ENCODE data around the gene ADGB. TPM values are rescaled to one million over a fixed set of nuclear protein-coding genes. Genes with fewer than 3 reads are reported as not detected.

ADGB gene
- total RNA-seq, 1 donor from 2014 or later, result not detected

DNA sequence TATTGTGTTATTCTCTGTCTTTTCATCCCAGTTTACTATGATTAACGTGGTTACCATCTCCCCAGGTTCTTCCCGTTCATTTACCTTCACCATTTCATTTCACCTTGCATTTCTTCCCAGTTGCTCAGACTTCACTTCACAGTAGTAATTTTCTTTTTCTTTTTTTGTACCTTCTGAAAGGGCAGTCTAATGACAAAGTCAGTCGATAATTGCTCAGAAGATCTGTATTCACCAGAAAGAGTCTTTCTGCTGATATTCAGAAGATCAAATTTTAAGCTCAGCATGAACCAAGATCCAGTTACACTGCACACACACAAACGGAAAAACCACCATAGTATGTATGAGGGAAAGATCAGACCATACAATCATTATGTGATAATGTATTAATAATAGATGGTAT lies 265.5 kb downstream of the ADGB start:
- DNase-seq, result no peak
- TF ChIP-seq, protein P1, sequence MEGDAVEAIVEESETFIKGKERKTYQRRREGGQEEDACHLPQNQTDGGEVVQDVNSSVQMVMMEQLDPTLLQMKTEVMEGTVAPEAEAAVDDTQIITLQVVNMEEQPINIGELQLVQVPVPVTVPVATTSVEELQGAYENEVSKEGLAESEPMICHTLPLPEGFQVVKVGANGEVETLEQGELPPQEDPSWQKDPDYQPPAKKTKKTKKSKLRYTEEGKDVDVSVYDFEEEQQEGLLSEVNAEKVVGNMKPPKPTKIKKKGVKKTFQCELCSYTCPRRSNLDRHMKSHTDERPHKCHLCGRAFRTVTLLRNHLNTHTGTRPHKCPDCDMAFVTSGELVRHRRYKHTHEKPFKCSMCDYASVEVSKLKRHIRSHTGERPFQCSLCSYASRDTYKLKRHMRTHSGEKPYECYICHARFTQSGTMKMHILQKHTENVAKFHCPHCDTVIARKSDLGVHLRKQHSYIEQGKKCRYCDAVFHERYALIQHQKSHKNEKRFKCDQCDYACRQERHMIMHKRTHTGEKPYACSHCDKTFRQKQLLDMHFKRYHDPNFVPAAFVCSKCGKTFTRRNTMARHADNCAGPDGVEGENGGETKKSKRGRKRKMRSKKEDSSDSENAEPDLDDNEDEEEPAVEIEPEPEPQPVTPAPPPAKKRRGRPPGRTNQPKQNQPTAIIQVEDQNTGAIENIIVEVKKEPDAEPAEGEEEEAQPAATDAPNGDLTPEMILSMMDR (IDR thresholded peaks at IDR 0.05; ENCODE audit: borderline replicate concordance), result no peak
- Histone ChIP-seq H3K36me3 (no peaks in the 10 kb centered on the region), H3K4me3 (no peak overlapping the region), H3K27me3 (ENCODE audit: low read depth) (no peaks in the 10 kb centered on the region), H3K27ac (replicated peaks) (no peak overlapping the region), H3K4me1 (no peaks in the 10 kb centered on the region), H3K9me3 (replicated peaks) (no peaks in the 10 kb centered on the region)
- intact Hi-C loops (cut with micrococcal nuclease), result no loop called here

DNA sequence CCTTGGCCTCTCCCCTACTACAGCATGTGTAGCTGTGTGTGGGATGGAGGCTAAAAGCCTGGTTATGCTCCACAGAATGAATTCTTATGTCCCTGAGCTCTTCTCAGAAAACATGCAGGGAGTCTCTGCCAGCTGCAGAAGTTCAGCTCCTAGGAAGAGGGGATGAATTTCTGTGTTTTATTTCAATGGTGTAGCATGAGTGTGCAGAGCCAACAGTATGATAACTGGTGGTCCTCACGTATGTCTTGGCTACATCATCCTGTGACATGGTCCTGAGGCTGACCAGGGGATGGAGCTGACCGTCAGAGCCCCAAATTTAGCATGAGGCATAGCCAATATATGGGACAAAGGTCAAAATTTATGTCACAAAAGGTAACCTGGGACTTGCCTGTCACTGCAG lies 266.1 kb downstream of the ADGB start:
- Histone ChIP-seq H3K4me1 (no peaks in the 10 kb centered on the region), H3K27ac (replicated peaks) (no peak overlapping the region), H3K9me3 (replicated peaks) (no peaks in the 10 kb centered on the region), H3K4me3 (no peak overlapping the region), H3K36me3 (no peaks in the 10 kb centered on the region), H3K27me3 (ENCODE audit: low read depth) (no peaks in the 10 kb centered on the region)
- DNase-seq, result no peak
- intact Hi-C loops (cut with micrococcal nuclease), result no loop called here
- TF ChIP-seq, protein P1 (IDR thresholded peaks at IDR 0.05; ENCODE audit: borderline replicate concordance), result no peak

Other genes with a start within 250 kb of the ADGB start
- gene RAB32, start 55.1 kb upstream of the ADGB start, total RNA-seq, result 7.2 TPM

All from left ventricle myocardium inferior (tissue), 1 donor.